ENCODE results near the gene ELMO1.
"Not testable (repeated sequence)": the region's sequence is repeated elsewhere in the genome, so short reads cannot be mapped to it uniquely, and the experiment has no call there.

Gene ELMO1

GRCh38 chr7:36986948-36987724 lies 461.5 kb downstream of the ELMO1 start:
- DNase-seq, result peak; percentile 34

- DNase-seq, result no peak
Observed at GRCh38 chr7:36986511-36986933, 462.1 kb downstream of the ELMO1 start.

- no peak for DNase-seq
Observed at GRCh38 chr7:36985866-36986400, 462.7 kb downstream of the ELMO1 start.

GRCh38 chr7:36985316-36985715 lies 463.3 kb downstream of the ELMO1 start:
- DNase-seq, result no peak

- no peak for DNase-seq
Observed at GRCh38 chr7:36984710-36985312, 463.9 kb downstream of the ELMO1 start.

GRCh38 chr7:36984041-36984521 lies 464.6 kb downstream of the ELMO1 start:
- DNase-seq, result no peak

GRCh38 chr7:36982766-36983165 lies 465.9 kb downstream of the ELMO1 start:
- DNase-seq, result no peak

- DNase-seq, result no peak
Observed at GRCh38 chr7:36979810-36980248, 468.8 kb downstream of the ELMO1 start.

GRCh38 chr7:36978461-36978860 lies 470.2 kb downstream of the ELMO1 start:
- DNase-seq, result no peak

GRCh38 chr7:36977878-36978277 lies 470.8 kb downstream of the ELMO1 start:
- no peak for DNase-seq

- not testable (repeated sequence) for DNase-seq
Observed at GRCh38 chr7:36973534-36973933, 475.1 kb downstream of the ELMO1 start.

GRCh38 chr7:36972140-36972518 lies 476.5 kb downstream of the ELMO1 start:
- no peak for DNase-seq

- no peak for DNase-seq
Observed at GRCh38 chr7:36971515-36972139, 477.0 kb downstream of the ELMO1 start.

- DNase-seq, result no peak
Observed at GRCh38 chr7:36970551-36971514, 477.8 kb downstream of the ELMO1 start.

GRCh38 chr7:36969376-36969775 lies 479.3 kb downstream of the ELMO1 start:
- DNase-seq, result no peak

GRCh38 chr7:36967387-36967786 lies 481.3 kb downstream of the ELMO1 start:
- DNase-seq, result no peak

- DNase-seq, result no peak
Observed at GRCh38 chr7:36966636-36967035, 482.0 kb downstream of the ELMO1 start.

- no peak for DNase-seq
Observed at GRCh38 chr7:36966039-36966438, 482.6 kb downstream of the ELMO1 start.

- DNase-seq, result no peak
Observed at GRCh38 chr7:36965625-36966024, 483.0 kb downstream of the ELMO1 start.

- no peak for DNase-seq
Observed at GRCh38 chr7:36964297-36964696, 484.4 kb downstream of the ELMO1 start.

- no peak for DNase-seq
Observed at GRCh38 chr7:36962367-36962766, 486.3 kb downstream of the ELMO1 start.

GRCh38 chr7:36961693-36962092 lies 487.0 kb downstream of the ELMO1 start:
- no peak for DNase-seq

All from activated CD4-positive, alpha-beta T cell treated with anti-CD3 and anti-CD28 coated beads for 1 hour (primary cell).